Thyroid gland (tissue), 4 donors: ENCODE results near the gene UCK1. TPM values are rescaled to one million over a fixed set of nuclear protein-coding genes. Genes with fewer than 3 reads are reported as not detected.

Source experiments
- DNase-seq, 2 donors: peaks; one replicate each; pipeline ENCODE4 v3.0.0-alpha.2; 2019
- H3K27ac ChIP-seq, 3 donors: fragments of 200-600 bp; sonication (generic); 1 replicate in 2 of 3; 2 replicates in 1 of 3; pipeline ENCODE4 v1.5.1; 2016 to 2019; ENCODE audit warnings: mild to moderate bottlenecking in 1 of 3, moderate library complexity in 1 of 3
- H3K27me3 ChIP-seq: fragments of 200-600 bp; sonication (generic); one replicate; pipeline ENCODE4 v1.5.1; 2019
- H3K36me3 ChIP-seq, 2 donors: fragments of 200-600 bp; sonication (generic); one replicate each; pipeline ENCODE4 v1.5.1; 2016 to 2019
- H3K4me1 ChIP-seq, 2 donors: fragments of 200-600 bp; sonication (generic); one replicate each; pipeline ENCODE4 v1.5.1; 2017 to 2019
- H3K4me3 ChIP-seq, 3 donors: fragments of 200-600 bp; sonication (generic); replicated peaks in 1 of 3; 1 replicate in 2 of 3; 2 replicates in 1 of 3; pipeline ENCODE4 v1.5.1; 2016; ENCODE audit warnings: mild to moderate bottlenecking in 1 of 3
- H3K9me3 ChIP-seq: fragments of 200-600 bp; sonication (generic); one replicate; pipeline ENCODE4 v1.5.1; 2017
- CTCF ChIP-seq, 6 experiments: fragments of 200-600 bp in 3 of 6; fragments of 450-650 bp in 3 of 6; sonication (generic) in 3 of 6; IDR thresholded peaks; one replicate each; pipeline ENCODE4 v1.5.1; 2016 to 2019; ENCODE audit warnings: antibody characterized with exemption in 6 of 6, mild to moderate bottlenecking in 2 of 6, inconsistent platforms in 1 of 6, moderate library complexity in 1 of 6
- POLR2A ChIP-seq, 2 donors: fragments of 450-650 bp; IDR thresholded peaks; one replicate each; pipeline ENCODE4 v1.6.1; 2017; ENCODE audit warnings: antibody characterized with exemption in 2 of 2, mild to moderate bottlenecking in 2 of 2, moderate library complexity in 1 of 2
- WGBS, 2 donors: methylation state at CpG; one replicate each; pipeline ENCODE4 v1.1.5; 2017; 5-methylcytosine and 5-hydroxymethylcytosine counted together
- intact Hi-C: fragments of 100-400 bp; cut with DNase I; formaldehyde crosslinking; loops from one replicate; pipeline ENCODE4 v1.15.1; 2023
- total RNA-seq, 4 donors: library from RNA; depleted of rRNA; stranded (reverse); fragments of >200 nt; gene quantifications; one replicate each; pipeline ENCODE4 v1.2.3, GENCODE V29; 2016

UCK1 gene
- total RNA-seq, 4 donors from 2014 or later: 39.3 to 57.0 (median 49.3) TPM

DNA sequence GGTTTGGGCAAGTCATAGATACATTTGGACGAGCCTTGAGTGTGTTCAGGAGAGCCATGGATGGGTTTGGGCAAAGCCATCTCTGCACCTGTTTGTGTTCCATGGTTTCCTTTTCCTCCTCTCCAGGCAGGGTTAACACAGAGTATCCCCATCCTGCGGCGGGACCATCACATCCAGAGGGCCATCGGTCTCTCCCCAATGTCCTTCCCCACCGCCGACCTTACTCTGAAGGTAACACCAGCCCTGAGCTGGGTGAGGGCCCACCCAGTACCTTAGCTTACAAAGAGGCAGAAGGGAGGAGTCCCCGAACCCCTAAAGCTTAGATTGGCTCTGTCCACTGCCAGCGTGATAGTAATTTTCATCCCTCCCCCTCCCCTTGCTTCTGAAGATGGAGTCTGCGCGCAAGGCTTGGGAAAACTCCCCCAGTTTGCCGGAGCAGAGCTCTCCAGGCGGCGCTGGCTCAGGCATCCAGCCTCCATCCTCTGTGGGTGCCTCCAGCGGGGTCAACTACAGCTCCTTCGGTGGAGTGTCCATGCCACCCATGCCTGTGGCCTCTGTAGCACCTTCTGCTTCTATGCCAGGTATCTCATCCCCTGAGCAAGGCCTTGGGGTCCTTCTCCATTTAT is 46.4 kb downstream of the UCK1 start:
- Histone ChIP-seq H3K27ac (no peak overlapping the region), H3K4me3 (no peak overlapping the region), H3K4me1 (no peaks in the 10 kb centered on the region), H3K9me3 (no peaks in the 10 kb centered on the region), H3K36me3 (peaks cover 92 to 95% of the 10 kb centered on the region in 2 donors), H3K27me3 (no peaks in the 10 kb centered on the region)
- intact Hi-C loops: no loop called here
- 96 to 98% methylated on average over 14 to 15 of the region's 15 CpGs for WGBS, 2 donors
- DNase-seq: no peak
- TF ChIP-seq POLR2A (IDR thresholded peaks at IDR 0.05) (no peak), CTCF (IDR thresholded peaks at IDR 0.05) (no peak)

- TF ChIP-seq CTCF (IDR thresholded peaks at IDR 0.05) (no peak), POLR2A (IDR thresholded peaks at IDR 0.05) (no peak)
- no peak for DNase-seq
- Histone ChIP-seq H3K27ac (no peak overlapping the region), H3K4me3 (no peak overlapping the region), H3K9me3 (no peaks in the 10 kb centered on the region), H3K36me3 (peaks cover 92 to 95% of the 10 kb centered on the region in 2 donors), H3K27me3 (no peaks in the 10 kb centered on the region), H3K4me1 (no peaks in the 10 kb centered on the region)
- intact Hi-C loops: no loop called here
- 93 to 95% methylated on average over 6 to 7 of the region's 7 CpGs for WGBS, 2 donors
Measured at GRCh38 chr9:131484051-131484445, 47.0 kb downstream of the UCK1 start.

DNA sequence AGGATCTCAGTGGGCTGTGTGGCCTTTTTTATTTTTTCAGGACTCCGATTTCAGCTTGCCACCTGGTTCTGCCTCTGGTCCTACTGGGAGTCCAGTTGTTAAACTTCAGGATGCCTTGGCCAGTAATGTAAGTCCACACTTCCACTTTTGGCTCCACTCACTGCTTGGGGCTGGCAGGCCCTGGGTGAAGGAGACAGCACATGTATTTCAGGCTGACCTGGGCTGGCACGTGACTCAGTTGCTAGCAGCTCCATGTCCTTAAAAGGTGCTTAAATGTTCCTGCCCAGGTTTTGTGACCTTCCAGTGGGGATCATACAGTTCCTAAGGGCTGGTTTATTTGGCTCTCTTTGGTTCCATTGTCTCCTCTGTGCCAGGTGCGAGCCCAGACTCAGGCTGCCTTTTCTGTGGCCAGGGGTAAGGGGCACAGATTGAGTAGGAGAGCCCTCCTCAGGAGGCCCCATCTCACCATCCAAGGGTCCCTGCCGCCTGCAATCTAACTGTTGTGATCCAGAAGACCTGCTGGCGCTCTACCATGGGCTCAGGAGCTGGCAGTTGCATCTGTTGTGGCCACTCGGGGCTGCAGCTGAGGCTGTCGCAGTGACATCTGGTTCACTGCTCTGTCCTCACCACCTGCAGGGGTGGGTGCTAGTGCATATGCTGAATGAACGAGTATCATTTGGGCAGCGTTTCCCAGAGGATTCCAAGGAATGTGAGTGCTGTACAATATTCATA is 47.6 kb downstream of the UCK1 start:
- WGBS, 2 donors: 83 to 86% methylated on average over 5 to 9 of the region's 9 CpGs
- intact Hi-C loops: no loop called here
- no peak for TF ChIP-seq POLR2A (IDR thresholded peaks at IDR 0.05)
- no peak for TF ChIP-seq CTCF (IDR thresholded peaks at IDR 0.05)
- Histone ChIP-seq H3K9me3 (no peaks in the 10 kb centered on the region), H3K4me3 (no peak overlapping the region), H3K36me3 (peaks cover 92 to 95% of the 10 kb centered on the region in 2 donors), H3K27me3 (no peaks in the 10 kb centered on the region), H3K27ac (no peak overlapping the region), H3K4me1 (no peaks in the 10 kb centered on the region)
- DNase-seq: no peak

DNA sequence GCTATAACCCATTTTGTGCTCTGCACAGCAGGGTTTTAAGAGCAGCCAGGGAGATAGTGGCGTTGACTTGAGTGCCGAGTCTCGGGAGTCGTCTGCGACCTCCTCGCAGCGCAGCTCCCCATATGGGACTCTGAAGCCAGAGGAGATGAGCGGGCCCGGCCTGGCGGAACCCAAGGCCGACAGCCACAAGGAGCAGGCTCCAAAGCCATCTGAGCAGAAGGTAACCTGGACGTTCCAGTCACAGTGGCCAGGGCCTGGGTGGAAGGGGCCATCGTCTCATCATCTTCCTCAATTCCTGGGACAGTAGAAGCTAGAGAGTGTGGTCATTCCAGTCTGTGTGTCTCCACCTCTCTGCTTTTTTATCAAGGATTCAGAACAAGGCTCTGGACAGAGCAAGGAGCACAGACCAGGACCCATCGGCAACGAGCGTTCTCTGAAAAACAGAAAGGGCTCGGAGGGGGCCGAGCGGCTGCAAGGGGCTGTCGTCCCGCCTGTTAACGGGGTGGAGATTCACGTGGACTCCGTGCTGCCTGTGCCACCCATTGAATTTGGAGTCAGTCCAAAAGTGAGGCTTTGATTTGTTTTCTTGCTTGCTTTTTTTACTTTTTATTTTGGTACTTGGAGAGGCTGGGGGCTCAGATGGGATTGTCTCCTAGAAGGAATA is 48.6 kb downstream of the UCK1 start:
- no peak overlapping the region for H3K4me3 ChIP-seq
- intact Hi-C loops: no loop called here
- H3K9me3 ChIP-seq: no peaks in the 10 kb centered on the region
- no peak overlapping the region for H3K27ac ChIP-seq
- no peak for DNase-seq
- H3K27me3 ChIP-seq: no peaks in the 10 kb centered on the region
- no peak for TF ChIP-seq POLR2A (IDR thresholded peaks at IDR 0.05)
- no peak for TF ChIP-seq CTCF (IDR thresholded peaks at IDR 0.05)
- H3K36me3 ChIP-seq: peaks cover 92 to 95% of the 10 kb centered on the region in 2 donors
- no peaks in the 10 kb centered on the region for H3K4me1 ChIP-seq
- WGBS, 2 donors: 92 to 93% methylated on average over 24 of the region's 24 CpGs
